Astrocyte of the cerebellum (primary cell): ENCODE data around the gene SPATA46.
A peak's percentile ranks its signal among the peaks of the same experiment; 100 is the strongest.

Experiments used
- DNase-seq: peaks from one replicate; pipeline ENCODE4 v3.0.0-alpha.2; 2011; ENCODE audit warnings: low read depth
- H3K4me3 ChIP-seq: 2 replicates; pipeline ENCODE4 v1.5.1; 2011; ENCODE audit warnings: mild to moderate bottlenecking, low read depth, low read length, moderate library complexity
- CTCF ChIP-seq: IDR thresholded peaks from 2 replicates; pipeline ENCODE4 v1.5.1; 2012; ENCODE audit warnings: low read length, low read depth, moderate library complexity, mild to moderate bottlenecking; ENCODE audit errors: missing control alignments
- in situ Hi-C: cut with HindIII; loops from 2 replicates; pipeline ENCODE4 v1.10.0; 2017; ENCODE audit warnings: low sequenced_read_pairs

The SPATA46 gene

GRCh38 chr1:162324396-162324795, 52.3 kb downstream of the SPATA46 start:
- in situ Hi-C loops = no loop called here
- no peak overlapping the region for H3K4me3 ChIP-seq
- DNase-seq = peak; percentile 43
- TF ChIP-seq CTCF = no peak
